Measurements from ENCODE around the gene NAV3.

GRCh38 chr12:78002878-78003277 lies 172.2 kb downstream of the NAV3 start:
- TF ChIP-seq CTCF (IDR thresholded peaks at IDR 0.05) = no peak
- TF ChIP-seq POLR2A (IDR thresholded peaks at IDR 0.05) = no peak

All from sigmoid colon (tissue), 3 donors.